Esophagus squamous epithelium (tissue), 5 donors: Measurements from ENCODE around the gene ATOSB. TPM values are rescaled to one million over a fixed set of nuclear protein-coding genes. Genes with fewer than 3 reads are reported as not detected.

ENCODE experiments used
- DNase-seq: peaks from one replicate; lab custom pipeline; 2025; lab: John Stamatoyannopoulos, UW
- H3K27ac ChIP-seq, 4 donors: fragments of 200-600 bp; sonication (generic); one replicate each; pipeline ENCODE4 v1.5.1; 2016 to 2019; ENCODE audit warnings: mild to moderate bottlenecking in 1 of 4
- H3K27me3 ChIP-seq, 4 donors: fragments of 200-600 bp; sonication (generic); 1 replicate in 3 of 4; 2 replicates in 1 of 4; pipeline versions ENCODE4 v1.5.1 to v1.6.0; 2017 to 2021; ENCODE audit warnings: antibody characterized with exemption in 1 of 4
- H3K36me3 ChIP-seq, 3 donors: fragments of 200-600 bp; sonication (generic); one replicate each; pipeline ENCODE4 v1.5.1; 2016 to 2019
- H3K4me1 ChIP-seq, 3 donors: fragments of 200-600 bp; sonication (generic); one replicate each; pipeline ENCODE4 v1.5.1; 2017 to 2019
- H3K4me3 ChIP-seq, 4 donors: fragments of 200-600 bp; sonication (generic); 1 replicate in 3 of 4; 2 replicates in 1 of 4; pipeline ENCODE4 v1.5.1; 2016 to 2019; ENCODE audit warnings: mild to moderate bottlenecking in 2 of 4, moderate library complexity in 1 of 4
- H3K9me3 ChIP-seq, 3 donors: fragments of 200-600 bp; sonication (generic); one replicate each; pipeline ENCODE4 v1.5.1; 2016 to 2019
- CTCF ChIP-seq, 6 experiments: fragments of 450-650 bp in 4 of 6; fragments of 200-600 bp in 2 of 6; sonication (generic) in 2 of 6; IDR thresholded peaks; one replicate each; pipeline ENCODE4 v1.5.1; 2016 to 2019; ENCODE audit warnings: antibody characterized with exemption in 6 of 6, mild to moderate bottlenecking in 4 of 6, moderate library complexity in 4 of 6
- POLR2A ChIP-seq, 4 donors: fragments of 450-650 bp; IDR thresholded peaks; one replicate each; pipeline ENCODE4 v1.6.1; 2017; ENCODE audit warnings: antibody characterized with exemption in 4 of 4, mild to moderate bottlenecking in 4 of 4, moderate library complexity in 3 of 4
- WGBS, 2 donors: methylation state at CpG; one replicate each; pipeline ENCODE4 v1.1.5; 2018; 5-methylcytosine and 5-hydroxymethylcytosine counted together
- intact Hi-C: fragments of 100-400 bp; cut with DNase I; formaldehyde crosslinking; loops from one replicate; pipeline ENCODE4 v1.15.0; 2022
- total RNA-seq, 4 donors: library from RNA; depleted of rRNA; stranded (reverse); fragments of >200 nt; gene quantifications; one replicate each; pipeline ENCODE4 v1.1.0, GENCODE V29; 2016
- donor health status: DM: yes; HTN: yes; CAD: no.

Gene ATOSB
- total RNA-seq, 4 donors from 2014 or later = 24.4 to 57.8 (median 32.7) TPM

- H3K36me3 ChIP-seq = peaks cover 32 to 98% (median 48%) of the 10 kb centered on the region in 3 donors
- H3K9me3 ChIP-seq = no peaks in the 10 kb centered on the region
- no peaks in the 10 kb centered on the region for H3K4me1 ChIP-seq
- 59 to 86% methylated on average over 5 of the region's 5 CpGs for WGBS, 2 donors
- no peak overlapping the region for H3K4me3 ChIP-seq
- intact Hi-C loops = no loop called here
- TF ChIP-seq POLR2A (IDR thresholded peaks at IDR 0.05) = no peak
- no peak for TF ChIP-seq CTCF (IDR thresholded peaks at IDR 0.05)
- DNase-seq = no peak
- no peak overlapping the region for H3K27ac ChIP-seq
- no peaks in the 10 kb centered on the region for H3K27me3 ChIP-seq
These were observed 61.4 kb downstream of the ATOSB start for GRCh38 chr9:35054185-35054835.

Other genes starting within 250 kb of the ATOSB start
- gene PHF24, start 157.6 kb downstream of the ATOSB start, total RNA-seq = under 1 TPM in 3 of 4 donors, not detected in 1; 0.09 to 0.57 (median 0.44) TPM
- gene DNAJB5, start 126.1 kb downstream of the ATOSB start, total RNA-seq = 10 to 100 TPM in 1 of 4 donors, 1 to 10 TPM in 3; 3.5 to 16.6 (median 6.5) TPM
- gene VCP, start 43.2 kb downstream of the ATOSB start, total RNA-seq = 100 to 1,000 TPM; 160 to 254 (median 186) TPM
- 10 to 100 TPM; 11.6 to 23.4 (median 18.8) TPM for gene FANCG, start 35.9 kb downstream of the ATOSB start, total RNA-seq
- 10 to 100 TPM; 10.9 to 14.1 (median 12.4) TPM for gene PIGO, start 19.3 kb downstream of the ATOSB start, total RNA-seq
- gene STOML2, start 12.7 kb downstream of the ATOSB start, total RNA-seq = 100 to 1,000 TPM in 2 of 4 donors, 10 to 100 TPM in 2; 63.9 to 118 (median 106) TPM
- 10 to 100 TPM; 20.2 to 36.8 (median 29.0) TPM for gene UNC13B, start 46.1 kb upstream of the ATOSB start, total RNA-seq